ENCODE measurements around the gene ZNF665.
"Not testable (repeated sequence)": the region's sequence is repeated elsewhere in the genome, so short reads cannot be mapped to it uniquely, and the experiment has no call there.

The ZNF665 gene

DNA sequence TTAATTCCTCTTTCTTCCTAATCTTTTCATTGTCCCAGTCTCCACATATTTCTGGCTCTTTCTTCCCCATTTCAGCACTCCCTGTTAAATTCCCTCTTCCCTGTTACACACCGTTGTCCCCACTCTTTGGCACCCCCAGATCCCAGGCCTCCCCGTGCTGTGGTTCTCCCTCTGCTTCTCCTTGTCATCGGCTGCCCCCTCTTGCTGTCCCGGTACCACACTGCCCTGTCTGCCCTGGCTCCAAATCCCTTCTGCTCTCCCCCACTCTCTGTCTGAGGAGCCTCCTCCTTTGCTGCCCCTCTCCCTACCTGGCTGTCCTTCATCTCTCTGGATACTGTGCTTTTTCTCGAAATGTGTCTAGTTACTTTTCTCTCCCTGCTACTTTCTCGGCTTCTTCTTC, 61.4 kb downstream of the ZNF665 start:
- H3K4me3 Mint-ChIP-seq: no peak overlapping the region
- no peaks in the 10 kb centered on the region for H3K36me3 Mint-ChIP-seq (ENCODE audit: low read depth)
- H3K9me3 Mint-ChIP-seq: peaks cover 75% of the 10 kb centered on the region
- H3K4me1 Mint-ChIP-seq (ENCODE audit: low read depth): peaks cover 16% of the 10 kb centered on the region
- intact Hi-C loops (cut with micrococcal nuclease): no loop called here
- H3K27me3 Mint-ChIP-seq: peaks cover 26% of the 10 kb centered on the region
- no peak overlapping the region for H3K27ac Mint-ChIP-seq

DNA sequence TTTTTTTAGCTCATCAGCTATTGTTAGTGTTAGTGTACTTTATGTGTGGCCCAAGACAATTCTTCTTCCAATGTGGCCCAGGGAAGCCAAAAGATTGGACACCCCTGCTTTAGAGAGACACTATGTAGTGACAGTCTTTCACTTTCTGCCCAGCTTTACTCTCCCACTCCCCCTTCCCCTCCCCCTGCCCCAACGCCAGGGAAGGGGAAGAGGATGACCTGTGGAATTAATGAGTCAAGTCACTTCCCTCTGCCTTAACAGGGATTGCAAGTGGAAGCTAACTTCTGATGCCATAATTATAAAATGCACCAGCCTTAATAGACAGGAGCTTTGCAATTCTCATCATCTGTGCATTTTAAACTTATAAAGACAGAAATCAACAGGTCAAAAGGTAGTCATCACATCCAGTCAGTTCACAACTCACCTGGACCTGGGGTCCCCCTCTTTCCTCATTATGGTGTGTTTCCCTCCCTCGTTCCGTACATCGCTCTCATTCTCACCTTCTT, 62.0 kb downstream of the ZNF665 start:
- Mint-ChIP-seq H3K36me3 (ENCODE audit: low read depth) (no peaks in the 10 kb centered on the region), H3K27ac (no peak overlapping the region), H3K27me3 (peaks cover 26% of the 10 kb centered on the region), H3K9me3 (peaks cover 75% of the 10 kb centered on the region), H3K4me1 (ENCODE audit: low read depth) (peaks cover 16% of the 10 kb centered on the region), H3K4me3 (no peak overlapping the region)
- intact Hi-C loops (cut with micrococcal nuclease): no loop called here

DNA sequence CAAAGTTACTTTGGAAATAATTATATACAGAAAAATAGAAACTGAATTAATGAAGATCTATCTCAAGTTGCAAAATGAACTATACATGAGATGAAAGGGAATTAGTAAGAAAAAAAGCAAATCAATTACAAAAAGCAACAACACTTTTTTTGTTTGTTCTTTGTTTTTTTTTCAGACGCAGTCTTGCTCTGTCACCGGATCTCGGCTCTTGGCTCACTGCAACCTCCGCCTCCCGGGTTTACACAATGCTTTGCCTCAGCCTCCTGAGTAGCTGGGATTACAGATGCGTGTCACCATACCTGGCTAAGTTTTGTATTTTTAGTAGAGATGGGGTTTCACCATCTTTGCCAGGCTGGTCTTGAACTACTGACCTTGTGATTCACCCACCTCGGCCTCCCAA, 62.7 kb downstream of the ZNF665 start:
- H3K4me1 Mint-ChIP-seq (ENCODE audit: low read depth): peaks cover 16% of the 10 kb centered on the region
- no peak overlapping the region for H3K4me3 Mint-ChIP-seq
- peaks cover 26% of the 10 kb centered on the region for H3K27me3 Mint-ChIP-seq
- no peak overlapping the region for H3K27ac Mint-ChIP-seq
- intact Hi-C loops (cut with micrococcal nuclease): no loop called here
- H3K36me3 Mint-ChIP-seq (ENCODE audit: low read depth): no peaks in the 10 kb centered on the region
- peaks cover 72% of the 10 kb centered on the region for H3K9me3 Mint-ChIP-seq

DNA sequence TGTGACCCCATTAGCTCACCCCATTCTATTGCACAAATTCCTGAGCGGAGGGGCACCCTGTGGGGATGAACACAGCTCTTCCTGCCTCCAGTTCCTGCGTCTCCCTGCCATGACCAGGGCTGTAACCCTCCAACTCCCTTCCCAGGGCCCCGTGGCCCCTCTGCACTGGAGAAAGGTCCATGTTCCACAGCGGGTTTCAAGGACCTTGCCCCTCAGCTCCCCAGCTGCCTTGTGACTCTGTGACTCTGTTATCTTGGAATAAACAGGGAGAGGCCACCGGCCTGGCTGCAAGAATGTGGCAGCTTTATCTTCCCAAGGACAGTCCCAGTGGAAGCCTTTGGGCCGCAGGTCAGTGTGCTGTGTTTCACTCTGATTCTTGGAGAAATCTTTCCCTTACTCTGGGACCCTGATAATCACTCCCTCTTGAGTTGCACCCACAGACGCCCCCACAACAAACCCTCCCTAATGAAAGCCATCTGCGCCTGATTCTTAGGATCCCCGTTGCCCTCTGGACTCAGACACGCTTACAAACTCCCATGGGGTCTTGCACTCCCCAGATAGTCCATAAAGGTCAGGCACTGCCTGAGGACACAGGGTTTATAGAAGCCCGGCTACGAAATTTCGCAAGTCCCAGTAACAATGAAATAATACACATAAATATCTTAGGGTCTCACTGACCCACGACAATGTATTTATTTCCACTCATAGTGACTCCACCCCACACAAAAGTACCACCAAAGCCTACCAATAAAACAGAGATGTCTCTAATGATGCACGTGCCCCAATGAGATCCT, 66.2 kb downstream of the ZNF665 start:
- H3K27me3 Mint-ChIP-seq; H3K4me1 Mint-ChIP-seq (ENCODE audit: low read depth); H3K27ac Mint-ChIP-seq; intact Hi-C loops (cut with micrococcal nuclease); H3K36me3 Mint-ChIP-seq (ENCODE audit: low read depth); H3K4me3 Mint-ChIP-seq: not testable (repeated sequence)
- H3K9me3 Mint-ChIP-seq: peaks cover 80% of the 10 kb centered on the region

DNA sequence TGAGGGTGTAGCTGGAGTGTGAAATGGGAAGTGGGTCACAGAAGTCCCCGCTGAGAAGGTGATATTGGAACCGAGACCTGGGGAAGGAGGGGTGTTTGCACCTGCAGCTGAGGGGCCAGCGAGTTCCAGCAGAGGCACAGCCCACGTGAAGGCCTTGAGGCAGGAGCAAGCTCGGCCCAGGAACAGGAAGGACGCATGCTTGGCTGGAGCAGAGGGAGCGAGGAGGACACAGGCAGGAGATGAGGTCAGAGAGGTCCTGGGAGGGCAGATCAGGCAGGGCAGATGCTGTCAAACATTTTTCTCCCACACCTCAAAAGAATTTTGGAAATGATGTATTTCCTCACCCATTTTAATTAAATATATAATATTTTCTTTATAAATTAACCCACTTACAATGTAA, 69.8 kb downstream of the ZNF665 start:
- H3K27ac Mint-ChIP-seq: no peak overlapping the region
- H3K9me3 Mint-ChIP-seq: peaks cover 78% of the 10 kb centered on the region
- no peaks in the 10 kb centered on the region for H3K27me3 Mint-ChIP-seq
- H3K4me3 Mint-ChIP-seq: no peak overlapping the region
- H3K4me1 Mint-ChIP-seq (ENCODE audit: low read depth): no peaks in the 10 kb centered on the region
- no peaks in the 10 kb centered on the region for H3K36me3 Mint-ChIP-seq (ENCODE audit: low read depth)
- intact Hi-C loops (cut with micrococcal nuclease): no loop called here
